ENCODE data around the gene TALDO1.

The TALDO1 gene

GRCh38 chr11:777288-778255 is 30.3 kb downstream of the TALDO1 start, which contains the start of gene GATD1:
Gene GATD1, minus strand, starts transcription at chr11:777487. Its CDS starts 25 bp downstream, at chr11:777462.
- H3K36me3 ChIP-seq (ENCODE audit: control insufficient read depth, low read length) = peaks cover 49% of the 10 kb centered on the region
- H3K27me3 ChIP-seq (ENCODE audit: control insufficient read depth, low read length) = no peaks in the 10 kb centered on the region
- peaks cover 68% of the 10 kb centered on the region for H3K79me2 ChIP-seq (ENCODE audit: control insufficient read depth, low read length)
- no peak for TF ChIP-seq EZH2phosphoT487 (IDR thresholded peaks at IDR 0.05; ENCODE audit: borderline replicate concordance, low read length)
- TF ChIP-seq CTCF (IDR thresholded peaks at IDR 0.05; ENCODE audit: low read depth, low read length, poor library complexity, severe bottlenecking) = no peak
- peak within 1 kb of the TSS; percentile 95 for H3K4me3 ChIP-seq (ENCODE audit: low read length)
- H3F3A ChIP-seq (ENCODE audit: control insufficient read depth, insufficient read depth) = no peaks in the 10 kb centered on the region
- H4K20me1 ChIP-seq (ENCODE audit: control insufficient read depth, insufficient read depth, low read depth, low read length) = no peaks in the 10 kb centered on the region
- no peaks in the 10 kb centered on the region for H3K9me2 ChIP-seq (replicated peaks; ENCODE audit: control insufficient read depth, low read length)
- H3K4me1 ChIP-seq (ENCODE audit: control insufficient read depth, low read length) = peaks cover 19% of the 10 kb centered on the region
- H3K4me2 ChIP-seq (ENCODE audit: low read length) = peak within 1 kb of the TSS; percentile 94
- H3K9me3 ChIP-seq (ENCODE audit: control insufficient read depth, insufficient read depth, low read length) = no peaks in the 10 kb centered on the region
- H3K27ac ChIP-seq (ENCODE audit: low read depth, low read length) = peak within 1 kb of the TSS; percentile 55

GRCh38 chr11:778976-779954 is 32.0 kb downstream of the TALDO1 start:
- no peaks in the 10 kb centered on the region for H3F3A ChIP-seq (ENCODE audit: control insufficient read depth, insufficient read depth)
- no peaks in the 10 kb centered on the region for H3K9me2 ChIP-seq (replicated peaks; ENCODE audit: control insufficient read depth, low read length)
- H3K27me3 ChIP-seq (ENCODE audit: control insufficient read depth, low read length) = no peaks in the 10 kb centered on the region
- no peaks in the 10 kb centered on the region for H4K20me1 ChIP-seq (ENCODE audit: control insufficient read depth, insufficient read depth, low read depth, low read length)
- H3K4me1 ChIP-seq (ENCODE audit: control insufficient read depth, low read length) = peaks cover 19% of the 10 kb centered on the region
- no peak overlapping the region for H3K4me3 ChIP-seq (ENCODE audit: low read length)
- peak overlapping the region; percentile 94; the same call in 1 of the 2 replicates for H3K4me2 ChIP-seq (ENCODE audit: low read length)
- peaks cover 32% of the 10 kb centered on the region for H3K36me3 ChIP-seq (ENCODE audit: control insufficient read depth, low read length)
- no peak overlapping the region for H3K27ac ChIP-seq (ENCODE audit: low read depth, low read length)
- TF ChIP-seq CTCF (IDR thresholded peaks at IDR 0.05; ENCODE audit: low read depth, low read length, poor library complexity, severe bottlenecking) (peak; percentile 32), EZH2phosphoT487 (IDR thresholded peaks at IDR 0.05; ENCODE audit: borderline replicate concordance, low read length) (no peak)
- H3K79me2 ChIP-seq (ENCODE audit: control insufficient read depth, low read length) = peaks cover 51% of the 10 kb centered on the region
- no peaks in the 10 kb centered on the region for H3K9me3 ChIP-seq (ENCODE audit: control insufficient read depth, insufficient read depth, low read length)

GRCh38 chr11:779955-780532 is 32.8 kb downstream of the TALDO1 start:
- Histone ChIP-seq H3K27me3 (ENCODE audit: control insufficient read depth, low read length) (no peaks in the 10 kb centered on the region), H3F3A (ENCODE audit: control insufficient read depth, insufficient read depth) (no peaks in the 10 kb centered on the region), H3K4me3 (ENCODE audit: low read length) (no peak overlapping the region), H3K36me3 (ENCODE audit: control insufficient read depth, low read length) (peaks cover 26% of the 10 kb centered on the region), H3K79me2 (ENCODE audit: control insufficient read depth, low read length) (peaks cover 43% of the 10 kb centered on the region), H3K27ac (ENCODE audit: low read depth, low read length) (no peak overlapping the region), H3K4me2 (ENCODE audit: low read length) (no peak overlapping the region), H3K4me1 (ENCODE audit: control insufficient read depth, low read length) (peaks cover 19% of the 10 kb centered on the region), H4K20me1 (ENCODE audit: control insufficient read depth, insufficient read depth, low read depth, low read length) (no peaks in the 10 kb centered on the region), H3K9me2 (replicated peaks; ENCODE audit: control insufficient read depth, low read length) (no peaks in the 10 kb centered on the region), H3K9me3 (ENCODE audit: control insufficient read depth, insufficient read depth, low read length) (no peaks in the 10 kb centered on the region)
- TF ChIP-seq EZH2phosphoT487 (IDR thresholded peaks at IDR 0.05; ENCODE audit: borderline replicate concordance, low read length) = no peak
- TF ChIP-seq CTCF (IDR thresholded peaks at IDR 0.05; ENCODE audit: low read depth, low read length, poor library complexity, severe bottlenecking) = no peak

All from DOHH2 (cell line).